CD4-positive, CD25-positive, alpha-beta regulatory T cell (primary cell): ENCODE measurements around the gene ING5. TPM values are rescaled to one million over a fixed set of nuclear protein-coding genes. Genes with fewer than 3 reads are reported as not detected.

Source experiments
- ATAC-seq, 2 donors: fragments of 150-1000 bp; cut with Tn5 transposase; one replicate each; pipeline ENCODE4 v1.10.0; 2021; ENCODE audit warnings: low read depth in 2 of 2, moderate number of reproducible peaks in 2 of 2, moderate library complexity in 1 of 2
- DNase-seq, 3 donors: peaks; one replicate each; pipeline versions ENCODE4 v3.0.0 to v3.0.0-alpha.2; 2012 to 2022; ENCODE audit warnings: mixed read lengths in 1 of 3
- H3K27ac ChIP-seq: one replicate; pipeline ENCODE4 v1.7.0; 2013; ENCODE audit warnings: mild to moderate bottlenecking, low read length; ENCODE audit not compliant: insufficient read depth, poor library complexity, severe bottlenecking
- H3K27me3 ChIP-seq: one replicate; pipeline ENCODE4 v1.7.0; 2013; ENCODE audit warnings: low read length; ENCODE audit not compliant: control insufficient read depth, insufficient read depth
- H3K36me3 ChIP-seq: one replicate; pipeline ENCODE4 v1.7.0; 2013; ENCODE audit warnings: mild to moderate bottlenecking, low read length, moderate library complexity; ENCODE audit not compliant: control insufficient read depth, insufficient read depth
- H3K4me1 ChIP-seq: 2 replicates; pipeline ENCODE4 v1.7.0; 2013; ENCODE audit warnings: mild to moderate bottlenecking, low read length; ENCODE audit not compliant: insufficient read depth, control insufficient read depth, poor library complexity, severe bottlenecking
- H3K4me3 ChIP-seq: one replicate; pipeline ENCODE4 v1.7.0; 2013; ENCODE audit warnings: low read depth, mild to moderate bottlenecking, low read length, moderate library complexity
- H3K9me3 ChIP-seq, 2 experiments: 1 replicate in 1 of 2; 2 replicates in 1 of 2; pipeline ENCODE4 v1.7.0; 2013; ENCODE audit warnings: low read length in 2 of 2, mild to moderate bottlenecking in 1 of 2, moderate library complexity in 1 of 2; ENCODE audit not compliant: control insufficient read depth in 2 of 2
- H3K27ac Mint-ChIP-seq, 3 donors: one replicate each; pipeline ENCODE4 v1.8.0; 2020 to 2022; ENCODE audit warnings: mild to moderate bottlenecking in 3 of 3, mixed read lengths in 3 of 3, moderate library complexity in 2 of 3
- H3K27me3 Mint-ChIP-seq: one replicate; pipeline ENCODE4 v1.8.0; 2022; ENCODE audit warnings: mild to moderate bottlenecking, mixed read lengths
- H3K36me3 Mint-ChIP-seq: one replicate; pipeline ENCODE4 v1.8.0; 2020; ENCODE audit warnings: mixed read lengths
- H3K4me1 Mint-ChIP-seq, 4 donors: one replicate each; pipeline ENCODE4 v1.8.0; 2020 to 2022; ENCODE audit warnings: mixed read lengths in 4 of 4, mild to moderate bottlenecking in 1 of 4
- H3K4me3 Mint-ChIP-seq, 4 donors: one replicate each; pipeline ENCODE4 v1.8.0; 2020 to 2022; ENCODE audit warnings: mild to moderate bottlenecking in 4 of 4, mixed read lengths in 4 of 4, moderate library complexity in 3 of 4
- H3K9me3 Mint-ChIP-seq, 7 donors: one replicate each; pipeline ENCODE4 v1.8.0; 2020 to 2022; ENCODE audit warnings: mixed read lengths in 7 of 7, mild to moderate bottlenecking in 3 of 7, moderate library complexity in 2 of 7
- polyA plus RNA-seq, 4 donors: library from polyadenylated mRNA; unstranded; fragments of 300-500 nt; fragmentation: Illumina TruSeq; gene quantifications; one replicate each; pipeline ENCODE4 v1.2.3, GENCODE V29; 2021
- total RNA-seq: library from RNA; stranded (reverse); gene quantifications from one replicate; pipeline ENCODE4 v1.2.3, GENCODE V29; 2022

ING5 gene
- total and polyA plus RNA-seq, 5 donors from 2014 or later, result 16.7 to 64.8 (median 21.4) TPM

- Mint-ChIP-seq H3K36me3 (peaks cover 19% of the 10 kb centered on the region), H3K9me3 (peaks cover 0 to 1% (median 0%) of the 10 kb centered on the region in 7 donors), H3K27me3 (no peaks in the 10 kb centered on the region), H3K4me1 (peaks cover 7 to 22% (median 14%) of the 10 kb centered on the region in 4 donors), H3K4me3 (no peak overlapping the region), H3K27ac (no peak overlapping the region)
- Histone ChIP-seq H3K27ac (no peak overlapping the region), H3K27me3 (no peaks in the 10 kb centered on the region), H3K4me3 (no peak overlapping the region), H3K9me3 (no peaks in the 10 kb centered on the region), H3K4me1 (peaks cover 17% of the 10 kb centered on the region), H3K36me3 (peaks cover 23% of the 10 kb centered on the region)
- no peak for ATAC-seq
- no peak for DNase-seq
These were observed 41.8 kb downstream of the ING5 start for GRCh38 chr2:241743620-241744019.

- Mint-ChIP-seq H3K4me3 (no peak overlapping the region), H3K27me3 (no peaks in the 10 kb centered on the region), H3K9me3 (peaks cover 0 to 1% (median 0%) of the 10 kb centered on the region in 7 donors), H3K27ac (no peak overlapping the region), H3K4me1 (peaks cover 7 to 18% (median 11%) of the 10 kb centered on the region in 4 donors), H3K36me3 (peaks cover 17% of the 10 kb centered on the region)
- Histone ChIP-seq H3K4me1 (peaks cover 17% of the 10 kb centered on the region), H3K9me3 (no peaks in the 10 kb centered on the region), H3K27ac (no peak overlapping the region), H3K27me3 (no peaks in the 10 kb centered on the region), H3K4me3 (no peak overlapping the region), H3K36me3 (peaks cover 23% of the 10 kb centered on the region)
- DNase-seq, result no peak
- no peak for ATAC-seq
These were observed 42.4 kb downstream of the ING5 start for GRCh38 chr2:241744028-241744754.

DNA sequence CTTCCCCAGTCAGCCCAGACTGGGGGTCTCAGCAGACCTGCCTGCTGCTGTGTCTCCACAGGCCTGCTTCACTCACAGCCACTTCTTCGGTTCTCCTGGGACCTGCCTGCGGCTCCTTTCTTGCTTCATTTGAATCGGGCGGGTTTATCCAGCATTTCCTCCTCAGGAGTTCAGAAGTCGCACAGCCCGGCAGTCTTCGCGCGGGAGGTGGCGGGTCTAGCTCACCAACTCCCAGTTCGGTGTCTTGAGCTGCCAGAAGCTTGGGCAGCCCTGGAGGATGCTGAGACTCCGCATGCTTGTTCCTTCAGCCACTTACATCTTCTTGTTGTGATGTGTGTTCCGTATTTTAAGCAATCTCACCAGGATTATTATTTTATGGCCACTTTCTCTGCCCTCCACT is 43.4 kb downstream of the ING5 start:
- no peak overlapping the region for H3K27ac Mint-ChIP-seq
- Histone ChIP-seq H3K36me3 (peaks cover 23% of the 10 kb centered on the region), H3K27me3 (no peaks in the 10 kb centered on the region), H3K27ac (no peak overlapping the region), H3K4me3 (no peak overlapping the region), H3K4me1 (peaks cover 8% of the 10 kb centered on the region), H3K9me3 (no peaks in the 10 kb centered on the region)
- DNase-seq (no peak), ATAC-seq (no peak)
- H3K27me3 Mint-ChIP-seq, result no peaks in the 10 kb centered on the region
- peaks cover 6 to 9% (median 8%) of the 10 kb centered on the region in 4 donors for H3K4me1 Mint-ChIP-seq
- peaks cover 21% of the 10 kb centered on the region for H3K36me3 Mint-ChIP-seq
- H3K4me3 Mint-ChIP-seq, result no peak overlapping the region
- H3K9me3 Mint-ChIP-seq, result peaks cover 0 to 1% (median 0%) of the 10 kb centered on the region in 7 donors

DNA sequence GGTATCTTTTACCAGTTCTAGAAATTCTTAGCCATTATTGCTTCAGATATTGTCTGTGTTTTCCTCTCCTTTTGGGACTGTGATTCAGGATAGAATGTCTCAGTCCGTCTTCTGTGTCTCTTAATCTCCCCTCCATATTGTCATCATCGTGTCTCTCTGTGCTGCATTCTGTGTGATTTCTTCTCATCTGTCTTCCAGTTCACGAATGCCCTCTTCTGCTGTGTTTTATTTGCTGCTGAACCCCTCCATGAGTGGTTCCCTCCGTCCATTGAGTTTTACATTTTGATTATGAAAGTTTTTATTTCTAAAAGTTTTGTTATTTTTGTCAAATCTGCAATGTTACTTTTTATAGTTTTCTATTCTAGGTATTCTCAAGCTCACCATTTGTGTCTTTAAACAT is 44.2 kb downstream of the ING5 start:
- Mint-ChIP-seq H3K9me3 (peaks cover 0 to 1% (median 0%) of the 10 kb centered on the region in 7 donors), H3K4me3 (no peak overlapping the region), H3K36me3 (peaks cover 21% of the 10 kb centered on the region), H3K27ac (no peak overlapping the region), H3K4me1 (peaks cover 3 to 7% (median 4%) of the 10 kb centered on the region in 4 donors), H3K27me3 (no peaks in the 10 kb centered on the region)
- no peaks in the 10 kb centered on the region for H3K27me3 ChIP-seq
- DNase-seq (no peak), ATAC-seq (no peak)
- H3K36me3 ChIP-seq, result peaks cover 23% of the 10 kb centered on the region
- no peak overlapping the region for H3K4me3 ChIP-seq
- no peaks in the 10 kb centered on the region for H3K9me3 ChIP-seq
- no peak overlapping the region for H3K27ac ChIP-seq
- peaks cover under 1% of the 10 kb centered on the region for H3K4me1 ChIP-seq

GRCh38 chr2:241748468-241749256 is 46.8 kb downstream of the ING5 start:
- no peak overlapping the region for H3K27ac Mint-ChIP-seq
- Histone ChIP-seq H3K4me1 (no peaks in the 10 kb centered on the region), H3K9me3 (no peaks in the 10 kb centered on the region), H3K27ac (no peak overlapping the region), H3K36me3 (peaks cover 22% of the 10 kb centered on the region), H3K4me3 (no peak overlapping the region), H3K27me3 (no peaks in the 10 kb centered on the region)
- H3K4me1 Mint-ChIP-seq, result peaks cover 0 to 7% (median 2%) of the 10 kb centered on the region in 4 donors
- DNase-seq, result no peak
- no peaks in the 10 kb centered on the region for H3K27me3 Mint-ChIP-seq
- H3K36me3 Mint-ChIP-seq, result peaks cover 21% of the 10 kb centered on the region
- ATAC-seq, result no peak
- peaks cover 0 to 1% (median 0%) of the 10 kb centered on the region in 7 donors for H3K9me3 Mint-ChIP-seq
- H3K4me3 Mint-ChIP-seq, result no peak overlapping the region

GRCh38 chr2:241750076-241750840 is 48.4 kb downstream of the ING5 start:
- Histone ChIP-seq H3K9me3 (no peaks in the 10 kb centered on the region), H3K27me3 (no peaks in the 10 kb centered on the region), H3K27ac (no peak overlapping the region), H3K4me3 (no peak overlapping the region), H3K36me3 (peaks cover 9% of the 10 kb centered on the region), H3K4me1 (no peaks in the 10 kb centered on the region)
- Mint-ChIP-seq H3K4me1 (peaks cover 0 to 7% (median under 1%) of the 10 kb centered on the region in 4 donors), H3K9me3 (peaks cover 0 to 1% (median 0%) of the 10 kb centered on the region in 7 donors), H3K27ac (no peak overlapping the region), H3K27me3 (no peaks in the 10 kb centered on the region), H3K36me3 (peaks cover 25% of the 10 kb centered on the region), H3K4me3 (no peak overlapping the region)
- no peak for ATAC-seq
- DNase-seq, result no peak

DNA sequence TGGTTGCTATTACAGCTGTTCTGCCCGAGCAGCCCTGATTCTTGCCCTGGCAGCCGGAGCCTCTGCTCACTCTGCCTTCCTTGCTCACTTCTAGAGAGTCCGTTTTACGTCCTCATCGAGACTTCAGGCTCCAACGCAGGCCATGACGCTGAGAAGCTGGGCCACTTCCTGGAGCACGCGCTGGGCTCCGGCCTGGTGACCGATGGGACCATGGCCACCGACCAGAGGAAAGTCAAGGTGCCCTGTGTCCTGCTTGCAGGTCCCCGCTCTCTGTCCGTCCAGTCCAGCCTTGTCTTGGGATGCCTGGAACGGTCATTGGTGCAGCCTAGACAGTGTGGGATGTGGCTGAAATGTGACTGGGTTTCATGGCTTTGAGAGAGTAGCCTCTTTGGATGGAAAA is 49.3 kb downstream of the ING5 start:
- Mint-ChIP-seq H3K9me3 (peaks cover 0 to 1% (median 0%) of the 10 kb centered on the region in 7 donors), H3K4me1 (peaks cover 0 to 2% (median under 1%) of the 10 kb centered on the region in 4 donors), H3K4me3 (no peak overlapping the region), H3K27ac (no peak overlapping the region), H3K36me3 (peaks cover 16% of the 10 kb centered on the region), H3K27me3 (no peaks in the 10 kb centered on the region)
- DNase-seq (no peak), ATAC-seq (no peak)
- Histone ChIP-seq H3K36me3 (peaks cover 8% of the 10 kb centered on the region), H3K9me3 (no peaks in the 10 kb centered on the region), H3K27ac (no peak overlapping the region), H3K4me1 (no peaks in the 10 kb centered on the region), H3K27me3 (no peaks in the 10 kb centered on the region), H3K4me3 (no peak overlapping the region)
